Prostate gland (tissue), 2 donors: ENCODE results near the gene BLOC1S4. TPM values are rescaled to one million over a fixed set of nuclear protein-coding genes. Genes with fewer than 3 reads are reported as not detected.

Experiments used
- DNase-seq: peaks from one replicate; pipeline ENCODE4 v3.0.0-alpha.2; 2019; ENCODE audit warnings: low spot score
- H3K27ac ChIP-seq, 2 donors: fragments of 200-600 bp; sonication (generic); 2 replicates each; pipeline ENCODE4 v1.5.1; 2017 to 2019
- H3K27me3 ChIP-seq: fragments of 200-600 bp; sonication (generic); replicated peaks from 2 replicates; pipeline ENCODE4 v1.5.1; 2019; ENCODE audit not compliant: insufficient read depth
- H3K36me3 ChIP-seq, 2 donors: fragments of 200-600 bp; sonication (generic); 1 replicate in 1 of 2; 2 replicates in 1 of 2; pipeline versions ENCODE4 v1.5.1 to v1.8.1; 2017 to 2019
- H3K4me1 ChIP-seq: fragments of 200-600 bp; sonication (generic); replicated peaks from 2 replicates; pipeline ENCODE4 v1.5.1; 2019
- H3K4me3 ChIP-seq, 2 donors: fragments of 200-600 bp; sonication (generic); 2 replicates each; pipeline ENCODE4 v1.5.1; 2017 to 2019
- H3K9me3 ChIP-seq: fragments of 200-600 bp; sonication (generic); 2 replicates; pipeline ENCODE4 v1.5.1; 2017
- CTCF ChIP-seq, 4 experiments: fragments of 200-600 bp in 2 of 4; fragments of 450-650 bp in 2 of 4; sonication (generic) in 2 of 4; IDR thresholded peaks; 1 replicate in 3 of 4; 2 replicates in 1 of 4; pipeline ENCODE4 v1.5.1; 2016 to 2019; ENCODE audit warnings: antibody characterized with exemption in 4 of 4, mild to moderate bottlenecking in 2 of 4, moderate library complexity in 2 of 4
- POLR2A ChIP-seq: fragments of 450-650 bp; IDR thresholded peaks from one replicate; pipeline ENCODE4 v1.6.1; 2016; ENCODE audit warnings: antibody characterized with exemption, mild to moderate bottlenecking
- POLR2AphosphoS5 ChIP-seq: sonication (generic); formaldehyde crosslinking; IDR thresholded peaks from one replicate; pipeline ENCODE4 v1.6.1; 2017; ENCODE audit warnings: antibody characterized with exemption
- WGBS: methylation state at CpG from one replicate; pipeline ENCODE4 v1.1.5; 2018; 5-methylcytosine and 5-hydroxymethylcytosine counted together
- intact Hi-C: fragments of 100-400 bp; cut with DNase I; formaldehyde crosslinking; loops from one replicate; pipeline ENCODE4 v1.14.2; 2022
- total RNA-seq, 2 donors: library from RNA; depleted of rRNA; stranded (reverse); fragments of >200 nt; gene quantifications; one replicate each; pipeline ENCODE4 v1.1.0, GENCODE V29; 2016

BLOC1S4 gene
- total RNA-seq, 2 donors from 2014 or later = 20.4 to 35.2 TPM

GRCh38 chr4:6701371-6701770 is 14.6 kb upstream of the BLOC1S4 start:
- TF ChIP-seq POLR2A = no peak
- no peak for TF ChIP-seq POLR2AphosphoS5
- TF ChIP-seq CTCF (IDR thresholded peaks at IDR 0.05) = no peak
- intact Hi-C loops = no loop called here
- WGBS = 82% methylated on average over 13 of the region's 13 CpGs
- H3K27ac ChIP-seq = no peak overlapping the region
- DNase-seq = no peak
- no peak overlapping the region for H3K4me3 ChIP-seq
- no peaks in the 10 kb centered on the region for H3K9me3 ChIP-seq
- no peaks in the 10 kb centered on the region for H3K27me3 ChIP-seq
- H3K36me3 ChIP-seq = no peaks in the 10 kb centered on the region
- H3K4me1 ChIP-seq = peaks cover 2% of the 10 kb centered on the region

- TF ChIP-seq CTCF (IDR thresholded peaks at IDR 0.05) (no peak), POLR2A (no peak), POLR2AphosphoS5 (no peak)
- Histone ChIP-seq H3K27ac (no peak overlapping the region), H3K4me3 (no peak overlapping the region), H3K4me1 (no peaks in the 10 kb centered on the region), H3K9me3 (no peaks in the 10 kb centered on the region), H3K27me3 (no peaks in the 10 kb centered on the region), H3K36me3 (no peaks in the 10 kb centered on the region)
- intact Hi-C loops = no loop called here
- DNase-seq = no peak
- WGBS = 3% methylated on average over 1 of the region's 1 CpG
Measured at GRCh38 chr4:6702761-6703160, 13.2 kb upstream of the BLOC1S4 start.

DNA sequence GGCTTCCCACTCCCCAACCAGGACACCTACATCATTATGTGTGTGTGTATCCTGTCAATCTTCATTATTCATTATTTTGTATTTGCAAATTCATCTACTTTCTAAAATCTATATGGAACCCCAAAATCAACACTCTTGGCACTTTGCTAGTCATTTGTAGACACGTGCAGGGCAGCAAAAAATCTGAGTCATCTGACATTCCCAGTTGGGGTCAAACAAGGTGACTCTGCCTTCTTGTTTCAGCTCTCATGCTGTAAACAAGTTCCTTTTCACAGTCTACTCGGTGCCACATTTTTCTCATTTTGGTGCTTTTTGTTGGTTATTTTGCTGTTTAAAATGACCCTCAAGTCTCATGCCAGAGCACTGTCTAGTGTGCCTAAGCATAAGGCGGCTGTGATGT is 12.2 kb upstream of the BLOC1S4 start:
- no peak for DNase-seq
- H3K9me3 ChIP-seq = no peaks in the 10 kb centered on the region
- peak overlapping the region in 1 of 2 donors; percentile 15 for H3K27ac ChIP-seq
- intact Hi-C loops = no loop called here
- TF ChIP-seq POLR2AphosphoS5 (no peak), POLR2A (no peak), CTCF (IDR thresholded peaks at IDR 0.05) (no peak)
- WGBS = 69% methylated on average over 3 of the region's 3 CpGs
- H3K27me3 ChIP-seq = no peaks in the 10 kb centered on the region
- no peaks in the 10 kb centered on the region for H3K36me3 ChIP-seq
- no peak overlapping the region for H3K4me3 ChIP-seq
- H3K4me1 ChIP-seq = no peaks in the 10 kb centered on the region

DNA sequence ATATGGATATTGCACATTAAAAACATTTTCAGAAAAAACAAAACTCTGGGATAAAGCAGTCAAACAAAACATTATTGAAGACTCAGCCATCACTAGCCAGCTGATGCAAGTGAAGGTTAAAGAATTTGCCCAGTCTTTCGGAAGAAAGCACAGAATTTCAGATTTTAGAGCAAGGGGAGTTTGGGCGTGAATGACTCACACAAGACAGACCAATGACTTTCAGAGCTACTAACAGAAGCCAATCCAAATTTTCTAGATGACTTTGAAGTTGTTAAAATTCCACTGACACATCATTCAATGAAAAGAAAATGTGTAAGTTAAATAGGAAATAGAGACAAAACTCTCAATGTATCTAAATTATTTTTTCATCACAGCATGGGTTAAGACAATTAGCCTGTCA is 10.3 kb upstream of the BLOC1S4 start:
- Histone ChIP-seq H3K27me3 (no peaks in the 10 kb centered on the region), H3K36me3 (no peaks in the 10 kb centered on the region), H3K27ac (no peak overlapping the region), H3K4me1 (no peaks in the 10 kb centered on the region), H3K9me3 (no peaks in the 10 kb centered on the region), H3K4me3 (no peak overlapping the region)
- intact Hi-C loops = loop anchor here (5.0 kb wide), 1 partner anchor 33 kb away; a partner anchor contains a TSS
- WGBS = 98% methylated on average over 2 of the region's 2 CpGs
- no peak for TF ChIP-seq CTCF (IDR thresholded peaks at IDR 0.05)
- TF ChIP-seq POLR2A = no peak
- TF ChIP-seq POLR2AphosphoS5 = no peak
- DNase-seq = no peak

GRCh38 chr4:6706173-6706572 is 9.8 kb upstream of the BLOC1S4 start:
- H3K9me3 ChIP-seq = no peaks in the 10 kb centered on the region
- intact Hi-C loops = loop anchor here (5.0 kb wide), 1 partner anchor 34 kb away; a partner anchor contains a TSS
- no peak overlapping the region for H3K4me3 ChIP-seq
- H3K27ac ChIP-seq = no peak overlapping the region
- TF ChIP-seq POLR2AphosphoS5 (no peak), CTCF (IDR thresholded peaks at IDR 0.05) (no peak), POLR2A (no peak)
- no peaks in the 10 kb centered on the region for H3K36me3 ChIP-seq
- H3K4me1 ChIP-seq = no peaks in the 10 kb centered on the region
- WGBS = 89% methylated on average over 5 of the region's 5 CpGs
- H3K27me3 ChIP-seq = no peaks in the 10 kb centered on the region
- DNase-seq = no peak
